Suprapubic skin (tissue), 4 donors: ENCODE results near the gene SMIM41. TPM values are rescaled to one million over a fixed set of nuclear protein-coding genes. Genes with fewer than 3 reads are reported as not detected.

Source experiments
- DNase-seq, 2 donors: peaks; one replicate each; pipeline ENCODE4 v3.0.0-alpha.2; 2019; ENCODE audit warnings: low spot score in 2 of 2
- H3K27ac ChIP-seq: fragments of 200-600 bp; sonication (generic); one replicate; pipeline ENCODE4 v1.5.1; 2019
- H3K27me3 ChIP-seq: fragments of 200-600 bp; sonication (generic); one replicate; pipeline ENCODE4 v1.5.1; 2019
- H3K36me3 ChIP-seq: fragments of 200-600 bp; sonication (generic); one replicate; pipeline ENCODE4 v1.5.1; 2019
- H3K4me1 ChIP-seq: fragments of 200-600 bp; sonication (generic); one replicate; pipeline ENCODE4 v1.5.1; 2019
- H3K4me3 ChIP-seq: fragments of 200-600 bp; sonication (generic); one replicate; pipeline ENCODE4 v1.5.1; 2019; ENCODE audit warnings: mild to moderate bottlenecking
- H3K9me3 ChIP-seq: fragments of 200-600 bp; sonication (generic); one replicate; pipeline ENCODE4 v1.5.1; 2019
- EP300 ChIP-seq: sonication (generic); formaldehyde crosslinking; IDR thresholded peaks from one replicate; pipeline ENCODE4 v1.6.1; 2017; ENCODE audit warnings: antibody characterized with exemption
- POLR2A ChIP-seq, 2 donors: fragments of 450-650 bp; IDR thresholded peaks; one replicate each; pipeline ENCODE4 v1.6.1; 2017; ENCODE audit warnings: antibody characterized with exemption in 2 of 2, mild to moderate bottlenecking in 2 of 2, moderate library complexity in 2 of 2
- POLR2AphosphoS5 ChIP-seq, 3 donors: sonication (generic); formaldehyde crosslinking; IDR thresholded peaks; one replicate each; pipeline ENCODE4 v1.6.1; 2017; ENCODE audit warnings: antibody characterized with exemption in 3 of 3
- WGBS: methylation state at CpG from one replicate; pipeline ENCODE4 v1.1.5; 2018; 5-methylcytosine and 5-hydroxymethylcytosine counted together
- total RNA-seq, 4 donors: library from RNA; depleted of rRNA; stranded (reverse); fragments of >200 nt; gene quantifications; one replicate each; pipeline ENCODE4 v1.1.0, GENCODE V29; 2016
- TF ChIP-seq, protein P1 (sequence below), 2 donors: fragments of 200-600 bp in 1 of 2; fragments of 450-650 bp in 1 of 2; sonication (generic) in 1 of 2; IDR thresholded peaks; one replicate each; pipeline ENCODE4 v1.5.1; 2016 to 2019; ENCODE audit warnings: antibody characterized with exemption in 2 of 2, mild to moderate bottlenecking in 1 of 2, moderate library complexity in 1 of 2

Gene SMIM41
- total RNA-seq, 4 donors from 2014 or later, result 0.51 to 0.57 TPM; not detected in 2

- WGBS, result 0% methylated on average over 17 of the region's 77 CpGs
- peaks cover 53% of the 10 kb centered on the region for H3K4me1 ChIP-seq
Measured at GRCh38 chr12:52050758-52051541, 28.6 kb upstream of the SMIM41 start, which contains the start of gene NR4A1. Gene NR4A1, plus strand, starts transcription at chr12:52051442. Its CDS starts 2,887 bp downstream, at chr12:52054329.

GRCh38 chr12:52052468-52053186 lies 26.9 kb upstream of the SMIM41 start:
- peaks cover 40% of the 10 kb centered on the region for H3K4me1 ChIP-seq
- 56% methylated on average over 7 of the region's 7 CpGs for WGBS
- no peak for DNase-seq
- TF ChIP-seq, protein P1, sequence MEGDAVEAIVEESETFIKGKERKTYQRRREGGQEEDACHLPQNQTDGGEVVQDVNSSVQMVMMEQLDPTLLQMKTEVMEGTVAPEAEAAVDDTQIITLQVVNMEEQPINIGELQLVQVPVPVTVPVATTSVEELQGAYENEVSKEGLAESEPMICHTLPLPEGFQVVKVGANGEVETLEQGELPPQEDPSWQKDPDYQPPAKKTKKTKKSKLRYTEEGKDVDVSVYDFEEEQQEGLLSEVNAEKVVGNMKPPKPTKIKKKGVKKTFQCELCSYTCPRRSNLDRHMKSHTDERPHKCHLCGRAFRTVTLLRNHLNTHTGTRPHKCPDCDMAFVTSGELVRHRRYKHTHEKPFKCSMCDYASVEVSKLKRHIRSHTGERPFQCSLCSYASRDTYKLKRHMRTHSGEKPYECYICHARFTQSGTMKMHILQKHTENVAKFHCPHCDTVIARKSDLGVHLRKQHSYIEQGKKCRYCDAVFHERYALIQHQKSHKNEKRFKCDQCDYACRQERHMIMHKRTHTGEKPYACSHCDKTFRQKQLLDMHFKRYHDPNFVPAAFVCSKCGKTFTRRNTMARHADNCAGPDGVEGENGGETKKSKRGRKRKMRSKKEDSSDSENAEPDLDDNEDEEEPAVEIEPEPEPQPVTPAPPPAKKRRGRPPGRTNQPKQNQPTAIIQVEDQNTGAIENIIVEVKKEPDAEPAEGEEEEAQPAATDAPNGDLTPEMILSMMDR (IDR thresholded peaks at IDR 0.05), result no peak
- TF ChIP-seq POLR2A (IDR thresholded peaks at IDR 0.05) (no peak), EP300 (no peak), POLR2AphosphoS5 (IDR thresholded peaks at IDR 0.05) (no peak)
- peak overlapping the region; percentile 74 for H3K4me3 ChIP-seq
- no peaks in the 10 kb centered on the region for H3K9me3 ChIP-seq
- H3K27me3 ChIP-seq, result no peaks in the 10 kb centered on the region
- peaks cover 37% of the 10 kb centered on the region for H3K36me3 ChIP-seq
- H3K27ac ChIP-seq, result peak overlapping the region; percentile 95

More at GRCh38 chr12:52050758-52051541, 28.6 kb upstream of the SMIM41 start, which contains the start of gene NR4A1:
- Histone ChIP-seq H3K9me3 (no peaks in the 10 kb centered on the region), H3K27me3 (no peaks in the 10 kb centered on the region), H3K4me3 (peak within 1 kb of the TSS; percentile 74), H3K27ac (peak within 1 kb of the TSS; percentile 95), H3K36me3 (peaks cover 21% of the 10 kb centered on the region)
- TF ChIP-seq, protein P1 (IDR thresholded peaks at IDR 0.05), result peak in 1 of 2 donors; percentile 12
- TF ChIP-seq EP300, result peak; percentile 95
- peak; percentile 92 to 99 for TF ChIP-seq POLR2A (IDR thresholded peaks at IDR 0.05)
- peak; percentile 91 to 93 (median 92) for TF ChIP-seq POLR2AphosphoS5 (IDR thresholded peaks at IDR 0.05)
- DNase-seq, result peak; percentile 99

- H3K9me3 ChIP-seq, result no peaks in the 10 kb centered on the region
- 59% methylated on average over 6 of the region's 9 CpGs for WGBS
- H3K4me1 ChIP-seq, result peaks cover 40% of the 10 kb centered on the region
- peaks cover 46% of the 10 kb centered on the region for H3K36me3 ChIP-seq
- H3K4me3 ChIP-seq, result peak overlapping the region; percentile 74
- H3K27ac ChIP-seq, result peak overlapping the region; percentile 95
- no peaks in the 10 kb centered on the region for H3K27me3 ChIP-seq
- TF ChIP-seq POLR2A (IDR thresholded peaks at IDR 0.05), result no peak
- TF ChIP-seq EP300, result no peak
- TF ChIP-seq, protein P1 (IDR thresholded peaks at IDR 0.05), result no peak
- no peak for TF ChIP-seq POLR2AphosphoS5 (IDR thresholded peaks at IDR 0.05)
- no peak for DNase-seq
Measured at GRCh38 chr12:52053536-52054209, 25.8 kb upstream of the SMIM41 start.

DNA sequence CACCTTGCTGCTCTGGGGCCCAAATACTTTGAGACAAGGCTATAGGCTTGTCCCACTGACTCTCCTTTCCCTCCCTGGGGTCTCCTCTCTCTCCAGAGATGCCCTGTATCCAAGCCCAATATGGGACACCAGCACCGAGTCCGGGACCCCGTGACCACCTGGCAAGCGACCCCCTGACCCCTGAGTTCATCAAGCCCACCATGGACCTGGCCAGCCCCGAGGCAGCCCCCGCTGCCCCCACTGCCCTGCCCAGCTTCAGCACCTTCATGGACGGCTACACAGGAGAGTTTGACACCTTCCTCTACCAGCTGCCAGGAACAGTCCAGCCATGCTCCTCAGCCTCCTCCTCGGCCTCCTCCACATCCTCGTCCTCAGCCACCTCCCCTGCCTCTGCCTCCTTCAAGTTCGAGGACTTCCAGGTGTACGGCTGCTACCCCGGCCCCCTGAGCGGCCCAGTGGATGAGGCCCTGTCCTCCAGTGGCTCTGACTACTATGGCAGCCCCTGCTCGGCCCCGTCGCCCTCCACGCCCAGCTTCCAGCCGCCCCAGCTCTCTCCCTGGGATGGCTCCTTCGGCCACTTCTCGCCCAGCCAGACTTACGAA lies 25.2 kb upstream of the SMIM41 start:
- Histone ChIP-seq H3K27ac (peak overlapping the region; percentile 95), H3K4me3 (peak overlapping the region; percentile 74), H3K27me3 (no peaks in the 10 kb centered on the region), H3K36me3 (peaks cover 50% of the 10 kb centered on the region), H3K4me1 (peaks cover 40% of the 10 kb centered on the region), H3K9me3 (no peaks in the 10 kb centered on the region)
- DNase-seq, result no peak
- 91% methylated on average over 21 of the region's 21 CpGs for WGBS
- TF ChIP-seq EP300, result no peak
- TF ChIP-seq POLR2A (IDR thresholded peaks at IDR 0.05), result no peak
- TF ChIP-seq POLR2AphosphoS5 (IDR thresholded peaks at IDR 0.05), result no peak
- TF ChIP-seq, protein P1 (IDR thresholded peaks at IDR 0.05), result no peak
